ENCODE measurements around the gene TGFB2.

The TGFB2 gene

DNA sequence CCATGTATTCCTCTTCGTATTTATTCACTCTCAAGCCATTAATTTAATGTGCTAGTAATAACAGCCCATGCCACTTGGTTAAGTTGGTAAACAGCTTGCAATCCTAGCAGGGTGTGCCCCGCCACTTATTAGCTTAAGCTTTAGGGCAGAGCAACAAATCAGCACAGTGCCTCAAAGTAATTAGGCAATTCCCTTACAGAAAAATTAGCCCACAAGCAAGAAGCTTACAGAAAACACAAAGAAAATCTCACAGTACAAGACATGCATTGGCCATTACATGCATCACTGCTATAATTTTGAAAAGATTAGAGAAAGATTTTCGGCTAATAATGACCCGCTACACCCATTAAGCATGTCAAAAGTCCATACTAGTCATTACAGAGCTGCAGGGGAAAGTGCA is 47.6 kb downstream of the TGFB2 start:
- DNase-seq: no peak

- no peak for DNase-seq
Measured at GRCh38 chr1:218394416-218394815, 49.3 kb downstream of the TGFB2 start.

GRCh38 chr1:218394989-218395388 is 49.9 kb downstream of the TGFB2 start:
- DNase-seq: no peak

DNA sequence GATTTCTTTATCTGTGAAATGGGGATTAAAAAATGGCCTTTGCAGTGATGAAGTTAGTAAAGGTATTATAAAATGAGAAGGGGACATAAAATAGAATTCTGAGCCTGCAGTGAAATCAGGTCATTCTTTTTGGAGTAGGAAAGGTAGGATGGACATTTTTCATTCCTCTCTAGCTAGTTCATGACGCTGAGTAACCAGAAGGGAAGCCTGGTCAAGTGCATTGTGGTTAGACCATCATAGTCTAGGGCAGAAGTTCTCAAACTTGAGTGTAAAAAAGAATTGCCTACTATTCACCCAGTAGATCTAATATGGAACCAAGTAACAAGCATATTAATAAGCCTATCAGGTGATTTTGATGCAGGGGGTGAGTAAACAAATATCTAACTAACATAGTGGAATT is 50.8 kb downstream of the TGFB2 start:
- no peak for DNase-seq

DNA sequence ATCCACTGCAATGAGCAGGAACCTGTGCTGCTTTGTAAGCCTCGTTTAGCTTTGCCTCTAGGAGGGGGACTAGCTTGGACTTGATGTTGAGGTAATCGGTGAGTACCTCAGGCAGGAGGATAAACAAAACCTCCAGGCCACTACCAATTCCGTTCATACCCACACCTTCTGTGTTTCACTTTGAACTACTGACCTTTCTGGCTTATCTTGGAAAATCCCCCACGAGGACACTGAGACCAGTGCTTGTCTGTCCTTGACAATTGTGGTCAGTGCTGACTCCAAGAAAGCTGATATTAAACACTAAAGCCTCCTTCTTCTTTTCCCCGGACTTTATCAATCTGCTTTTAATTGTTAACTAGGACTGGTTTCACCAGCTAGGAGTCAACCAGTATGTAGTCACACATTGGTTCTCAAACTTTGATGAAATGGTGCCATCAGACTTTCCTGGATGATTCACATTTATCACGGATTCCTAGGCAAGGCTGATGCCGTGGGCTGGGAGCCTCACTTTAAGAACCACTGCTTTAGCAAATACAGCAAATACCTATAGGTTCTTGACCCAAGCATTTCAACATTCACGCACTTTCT is 52.7 kb downstream of the TGFB2 start:
- no peak for DNase-seq

DNA sequence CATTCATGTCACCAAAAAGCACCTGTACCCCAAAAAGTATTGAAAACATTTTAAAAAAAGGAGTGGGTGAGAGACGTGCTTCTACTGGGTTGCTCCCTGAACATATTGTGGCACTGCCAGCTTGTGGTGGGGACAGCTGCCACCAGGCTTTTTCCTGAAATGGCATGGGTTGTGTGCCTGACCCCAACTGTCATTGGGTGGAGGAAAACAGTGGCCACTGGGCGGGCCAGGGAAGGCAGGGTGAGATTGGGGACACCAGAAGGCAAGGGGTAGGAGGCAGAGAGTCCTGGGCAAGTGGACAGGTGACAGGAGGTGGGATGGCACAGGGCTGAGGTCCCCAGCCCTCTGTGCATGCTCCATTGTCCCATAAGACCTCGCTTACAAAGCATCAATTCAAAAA is 55.5 kb downstream of the TGFB2 start:
- no peak for DNase-seq

DNA sequence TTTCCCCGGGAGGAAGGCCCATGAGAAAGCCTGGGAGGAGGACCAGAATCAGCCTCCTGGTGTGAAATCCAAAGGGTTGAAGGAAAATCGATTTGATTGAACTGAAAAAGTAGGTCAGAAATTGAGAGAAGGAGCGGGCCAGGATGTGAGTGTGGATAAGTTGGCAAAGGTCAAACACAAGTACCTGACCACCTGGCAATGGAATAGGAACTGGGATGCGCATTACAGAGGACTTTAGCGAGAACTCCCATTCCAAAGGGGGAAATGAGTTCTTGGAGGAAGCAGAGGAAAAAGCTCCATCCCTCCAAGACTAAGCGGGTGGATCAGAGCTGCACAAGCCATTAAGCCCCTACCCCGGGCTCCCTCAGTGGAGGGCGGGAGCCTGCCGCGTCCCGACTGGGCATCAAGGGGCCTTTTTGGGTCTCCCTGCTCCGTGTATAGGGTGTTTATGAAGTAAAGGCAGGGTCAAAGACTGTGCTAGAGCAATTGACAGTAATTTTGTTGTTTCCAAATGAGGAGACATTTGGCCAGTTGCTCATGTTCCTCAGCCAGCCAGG is 56.4 kb downstream of the TGFB2 start:
- DNase-seq: no peak

GRCh38 chr1:218401998-218402785 is 57.1 kb downstream of the TGFB2 start:
- no peak for DNase-seq

DNA sequence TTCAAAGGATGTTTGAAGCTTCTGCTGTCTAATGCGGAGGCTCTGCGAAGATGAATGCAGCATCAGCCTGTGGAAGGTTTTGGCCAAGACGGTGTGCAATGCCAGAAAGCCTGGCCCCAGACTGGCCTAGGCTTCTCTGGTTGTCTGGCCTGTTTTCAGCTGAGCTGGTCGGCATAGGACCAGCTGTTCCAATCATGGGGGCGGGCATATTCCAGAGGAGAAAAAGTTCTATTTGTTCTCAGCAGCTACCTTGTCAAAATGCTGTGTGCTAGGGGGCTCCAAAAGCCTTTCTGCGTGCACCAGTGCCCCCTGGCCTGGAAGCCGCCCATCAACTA is 57.6 kb downstream of the TGFB2 start:
- DNase-seq: no peak

DNA sequence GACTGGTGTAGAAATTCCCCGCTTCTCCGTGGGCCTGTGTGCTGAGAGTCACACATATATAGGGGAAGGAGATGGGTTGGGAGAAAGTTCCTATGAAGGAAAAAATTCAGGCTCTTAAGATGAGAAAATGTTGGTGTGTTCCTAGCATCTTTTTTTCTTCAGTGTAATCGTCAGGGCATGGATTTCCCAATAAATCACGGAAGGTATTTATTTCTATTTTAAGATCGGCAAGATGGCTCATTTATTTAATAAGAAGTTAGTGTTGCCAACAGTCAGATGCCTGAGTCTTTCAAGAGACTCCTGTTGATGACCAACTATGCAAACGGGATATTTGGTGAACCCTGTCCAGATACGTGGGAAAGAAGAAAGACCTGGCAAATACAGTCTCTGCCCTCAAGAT is 58.2 kb downstream of the TGFB2 start:
- DNase-seq: no peak

DNA sequence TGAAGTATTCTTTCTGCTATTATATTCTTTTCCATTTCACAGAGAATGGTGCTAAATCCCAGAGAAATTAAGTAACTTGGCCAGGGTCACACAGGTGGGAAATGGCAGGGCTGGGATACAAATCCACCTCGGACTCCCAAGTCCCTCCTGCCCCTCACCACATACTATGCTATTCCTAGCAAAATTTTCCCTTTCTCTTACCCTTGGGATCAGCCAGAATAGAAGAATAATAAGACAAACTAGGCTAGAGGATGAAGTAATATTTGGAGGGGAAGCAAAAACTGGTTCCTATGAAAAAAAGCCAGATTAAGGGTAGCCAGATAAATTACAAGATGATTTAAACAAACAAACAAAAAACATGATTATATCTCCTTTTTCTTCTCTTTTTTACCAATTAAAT is 62.5 kb downstream of the TGFB2 start:
- DNase-seq: no peak

GRCh38 chr1:218408135-218408534 is 63.0 kb downstream of the TGFB2 start:
- DNase-seq: no peak

DNA sequence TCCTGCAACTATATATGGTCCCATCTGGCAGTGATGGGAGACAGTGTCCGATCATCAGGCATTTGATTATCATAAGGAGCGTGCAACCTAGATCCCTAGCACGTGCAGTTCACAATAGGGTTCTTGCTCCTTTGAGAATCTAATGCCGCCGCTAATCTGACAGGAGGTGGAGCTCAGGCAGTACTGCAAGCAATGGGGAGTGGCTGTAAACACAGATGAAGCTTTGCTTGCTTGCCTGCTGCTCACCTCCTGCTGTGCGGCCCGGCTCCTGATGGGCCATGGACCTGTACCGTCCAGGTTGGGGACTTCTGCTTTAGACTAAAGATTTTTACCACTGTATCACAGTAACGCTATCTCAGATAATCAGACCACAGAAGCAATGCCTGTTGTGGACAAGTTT is 63.8 kb downstream of the TGFB2 start:
- no peak for DNase-seq

DNA sequence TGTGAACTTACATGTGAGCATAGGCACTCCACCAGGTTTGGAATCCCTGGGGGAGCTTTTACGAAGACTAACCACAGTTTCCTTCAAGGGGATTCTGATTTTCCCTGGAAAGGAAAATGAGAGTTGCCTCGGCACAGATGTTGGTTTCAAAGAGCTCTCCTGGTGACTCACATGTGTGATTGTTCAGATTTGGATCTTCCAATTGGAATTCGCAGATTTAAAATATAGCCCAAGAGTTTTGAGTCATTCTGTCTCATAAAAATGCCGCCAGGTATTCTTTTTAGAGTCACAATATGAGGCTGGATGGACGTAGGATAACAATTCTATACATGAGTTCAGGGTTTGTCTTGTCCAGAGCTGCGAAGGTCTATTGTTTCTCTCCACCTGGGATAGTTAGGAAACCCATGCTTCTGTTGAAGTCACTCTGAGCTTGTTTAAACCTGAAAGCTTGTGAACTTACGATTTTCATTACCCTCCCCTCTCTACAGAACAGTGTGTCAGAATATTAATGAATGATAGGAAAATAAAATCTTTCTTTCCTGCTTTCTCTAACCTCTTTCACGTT is 64.9 kb downstream of the TGFB2 start:
- DNase-seq: no peak

GRCh38 chr1:218411101-218411500 is 66.0 kb downstream of the TGFB2 start:
- no peak for DNase-seq

- DNase-seq: no peak
Measured at GRCh38 chr1:218412171-218412570, 67.0 kb downstream of the TGFB2 start.

- no peak for DNase-seq
Measured at GRCh38 chr1:218413179-218413578, 68.0 kb downstream of the TGFB2 start.

DNA sequence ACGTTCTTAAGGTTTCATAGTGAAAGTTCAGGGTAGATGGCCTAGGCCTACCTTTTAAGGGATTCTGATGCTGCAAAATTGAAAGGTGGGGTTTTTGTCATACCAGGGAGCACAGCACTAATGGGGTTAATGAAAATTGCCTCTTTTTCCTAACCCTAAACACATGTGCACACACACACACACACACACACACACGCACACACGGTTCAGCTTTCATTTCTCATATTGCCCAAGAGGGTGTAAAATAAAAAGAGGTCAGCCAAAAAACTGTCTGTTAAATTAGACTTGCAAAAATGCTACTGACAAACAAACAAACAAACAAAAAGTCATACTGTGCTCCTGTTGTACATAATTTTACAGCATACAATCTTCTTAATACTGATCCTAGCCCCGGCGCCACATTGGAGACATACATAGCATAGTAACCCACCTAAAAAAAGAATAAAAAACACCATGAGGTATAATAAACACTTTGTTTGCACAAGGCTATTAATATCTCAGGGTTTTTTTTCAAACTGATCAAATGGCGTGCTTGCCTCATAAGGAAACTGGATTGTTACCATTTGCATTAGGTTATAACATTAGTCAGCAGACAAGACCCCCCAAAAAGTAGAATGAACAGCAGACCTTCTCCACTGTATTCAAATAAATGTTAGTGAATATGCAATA is 69.1 kb downstream of the TGFB2 start:
- DNase-seq: no peak

DNA sequence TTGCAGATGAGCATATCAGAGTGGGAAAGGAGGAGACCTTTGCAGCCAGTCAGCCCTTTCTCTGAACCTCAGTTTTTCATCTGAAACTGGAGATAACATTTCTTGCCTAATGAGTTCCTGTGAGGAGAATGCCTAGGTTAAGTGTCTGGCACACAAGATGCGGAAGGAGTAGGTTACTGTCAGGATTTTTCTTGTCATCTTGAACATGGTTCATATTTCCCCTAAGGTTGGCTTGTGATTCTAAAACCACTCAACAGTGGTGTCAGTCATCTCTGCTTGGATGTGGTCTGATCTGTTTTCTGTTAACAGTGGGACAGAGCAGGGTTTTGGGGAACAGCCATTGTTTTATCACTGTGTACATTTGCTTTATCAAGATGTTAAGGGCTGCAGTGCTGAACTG is 70.6 kb downstream of the TGFB2 start:
- DNase-seq: no peak

DNA sequence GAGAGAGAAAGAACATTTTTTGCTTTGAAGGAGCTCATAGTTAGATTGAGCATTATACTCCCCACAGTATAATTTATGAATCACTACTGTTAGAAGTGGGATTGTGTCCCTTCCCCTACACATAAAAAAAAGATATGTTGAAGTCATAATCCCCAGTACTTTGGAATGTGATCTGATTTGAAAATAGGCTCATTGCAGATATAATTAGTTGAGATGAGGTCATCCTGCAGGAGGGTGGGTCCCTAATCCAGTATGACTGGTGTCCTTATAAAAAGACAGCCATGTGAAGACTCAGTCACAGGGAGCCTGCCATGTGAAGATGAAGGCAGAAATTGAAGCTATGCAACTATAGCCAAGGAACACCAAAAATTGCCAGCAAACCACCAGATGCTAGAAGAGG is 76.4 kb downstream of the TGFB2 start:
- DNase-seq: no peak

- no peak for DNase-seq
Measured at GRCh38 chr1:218424502-218424901, 79.4 kb downstream of the TGFB2 start.

DNA sequence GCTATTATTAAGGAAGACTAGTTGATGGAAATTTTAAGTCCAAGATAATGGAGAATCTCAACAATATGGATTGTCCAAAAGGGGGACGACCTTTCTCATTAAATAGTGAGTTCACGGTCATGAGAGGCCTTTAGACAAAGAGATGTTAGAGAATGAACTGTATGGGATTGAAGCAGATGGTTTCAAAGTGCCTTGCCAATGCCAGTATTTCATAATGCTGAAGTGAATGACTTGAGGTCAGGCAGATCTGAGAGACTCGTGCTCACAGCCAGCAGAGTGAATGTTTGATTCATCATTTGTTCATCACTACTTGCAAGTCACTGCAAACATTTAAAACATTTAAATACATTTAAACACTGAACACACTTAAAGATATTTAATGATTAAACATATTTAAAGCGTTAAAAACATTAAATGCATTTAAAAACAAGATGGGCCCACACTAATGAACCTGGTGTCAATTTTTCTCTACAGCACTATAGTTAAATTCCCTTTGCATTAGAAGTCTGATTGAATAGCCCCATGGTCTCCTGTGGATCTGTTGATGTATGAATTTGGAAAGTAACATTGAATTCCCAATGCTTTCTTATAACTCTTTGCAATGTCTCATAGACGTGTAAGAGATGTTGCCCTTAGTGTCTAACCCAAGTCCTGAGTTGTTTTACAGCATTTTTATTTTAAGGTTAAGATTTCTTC is 80.7 kb downstream of the TGFB2 start:
- no peak for DNase-seq

- DNase-seq: no peak
Measured at GRCh38 chr1:218426343-218426657, 81.2 kb downstream of the TGFB2 start.
